K562 (cell line): Measurements from ENCODE around the gene GABARAPL2. TPM values are rescaled to one million over a fixed set of nuclear protein-coding genes. Genes with fewer than 3 reads are reported as not detected.

Experiments used
- ATF7 ChIP-seq: fragments of 450-650 bp; IDR thresholded peaks from 2 replicates; pipeline ENCODE4 v1.7.1; 2014; ENCODE audit warnings: mild to moderate bottlenecking, moderate library complexity
- BRD9 ChIP-seq: fragments of 450-650 bp; IDR thresholded peaks from 2 replicates; pipeline ENCODE4 v1.6.1; 2018; ENCODE audit warnings: low read depth; ENCODE audit not compliant: partially characterized antibody
- CHD4 ChIP-seq: fragments of 200-600 bp; sonication (generic); IDR thresholded peaks from 3 replicates; pipeline ENCODE4 v1.6.1; 2012; ENCODE audit warnings: low read depth, mild to moderate bottlenecking, mixed read lengths, low read length, inconsistent platforms; ENCODE audit not compliant: insufficient read depth, insufficient replicate concordance, poor library complexity, severe bottlenecking
- EZH2 ChIP-seq: IDR thresholded peaks from 2 replicates; pipeline ENCODE4 v1.6.1; 2012; ENCODE audit warnings: low read depth, mild to moderate bottlenecking, inconsistent platforms, low read length, borderline replicate concordance
- KLF1 ChIP-seq: fragments of 450-650 bp; IDR thresholded peaks from 2 replicates; pipeline ENCODE4 v1.6.1; 2016; ENCODE audit warnings: missing genetic modification characterization, missing compliant biosample characterization
- NEUROD1 ChIP-seq: fragments of 150-350 bp; IDR thresholded peaks from 2 replicates; pipeline ENCODE4 v1.6.1; 2014; ENCODE audit warnings: borderline replicate concordance, low read length, low read depth; ENCODE audit not compliant: partially characterized antibody
- NFIC ChIP-seq: fragments of 450-650 bp; IDR thresholded peaks from 2 replicates; pipeline ENCODE4 v1.6.1; 2017; ENCODE audit warnings: mild to moderate bottlenecking, inconsistent platforms
- PHF8 ChIP-seq: fragments of 200-600 bp; sonication (generic); IDR thresholded peaks from 2 replicates; pipeline ENCODE4 v1.6.1; 2012; ENCODE audit warnings: mixed run types, mild to moderate bottlenecking, inconsistent platforms, low read length, moderate library complexity, borderline replicate concordance
- POLR2H ChIP-seq: IDR thresholded peaks from 2 replicates; pipeline ENCODE4 v1.6.1; 2016; ENCODE audit warnings: missing genetic modification characterization, low read depth, mild to moderate bottlenecking, control low read depth, missing compliant biosample characterization, moderate library complexity
- POLR3G ChIP-seq: IDR thresholded peaks from 2 replicates; pipeline ENCODE4 v1.6.1; 2011; ENCODE audit not compliant: insufficient read length, insufficient replicate concordance; ENCODE audit errors: extremely low read depth
- RBM17 ChIP-seq: fragments of 200-400 bp; formaldehyde crosslinking; IDR thresholded peaks from 2 replicates; pipeline ENCODE4 v1.6.1; 2017; ENCODE audit warnings: low read depth, mild to moderate bottlenecking, low read length, borderline replicate concordance
- SNRNP70 ChIP-seq: fragments of 200-400 bp; formaldehyde crosslinking; optimal IDR thresholded peaks from 2 replicates; pipeline ENCODE3; 2017; ENCODE audit warnings: low read depth, low read length
- TAL1 ChIP-seq: fragments of 450-650 bp; IDR thresholded peaks from 2 replicates; pipeline ENCODE4 v1.6.1; 2016; ENCODE audit warnings: mild to moderate bottlenecking
- THRB ChIP-seq: fragments of 450-650 bp; formaldehyde crosslinking; conservative IDR thresholded peaks from 2 replicates; pipeline ENCODE4 v1.4.0; 2022; ENCODE audit warnings: mild to moderate bottlenecking, missing genetic modification characterization
- U2AF1 ChIP-seq: fragments of 200-400 bp; formaldehyde crosslinking; optimal IDR thresholded peaks from 2 replicates; pipeline ENCODE3; 2017; ENCODE audit warnings: mild to moderate bottlenecking, low read depth, low read length, moderate library complexity
- ZNF239 ChIP-seq: fragments of 250-450 bp; sonication (Bioruptor Pico); IDR thresholded peaks from 2 replicates; pipeline ENCODE4 v1.4.0; 2020; ENCODE audit warnings: mild to moderate bottlenecking
- ZNF3 ChIP-seq: fragments of 250-450 bp; sonication (Bioruptor Pico); IDR thresholded peaks from 2 replicates; pipeline ENCODE4 v1.5.0; 2021; ENCODE audit warnings: mild to moderate bottlenecking, moderate library complexity
- ZNF347 ChIP-seq: fragments of 450-650 bp; formaldehyde crosslinking; IDR thresholded peaks from 2 replicates; pipeline ENCODE4 v1.4.0; 2020; ENCODE audit warnings: low read depth, mild to moderate bottlenecking, moderate library complexity
- ZNF583 ChIP-seq: fragments of 250-450 bp; sonication (Bioruptor Pico); IDR thresholded peaks from 2 replicates; pipeline ENCODE4 v1.4.0; 2020
- ZNF668 ChIP-seq: fragments of 250-450 bp; sonication (Bioruptor Pico); IDR thresholded peaks from 2 replicates; pipeline ENCODE4 v1.8.0; 2022; ENCODE audit warnings: mild to moderate bottlenecking, inconsistent platforms
- polyA plus RNA-seq, 8 experiments: library from polyadenylated mRNA; depleted of rRNA in 4 of 8; stranded (reverse) in 5 of 8; unstranded in 3 of 8; fragments of >200 nt; fragmentation: Nextera tagmentation in 2 of 8; fragmentation: Illumina TruSeq in 1 of 8; extraction: Ambion mirVana in 2 of 8; extraction: Trizol in 1 of 8; gene quantifications; 2 replicates each; pipeline versions ENCODE4 v1.2.1 to v1.2.3, GENCODE V29; 2011 to 2014; ENCODE audit warnings: inconsistent platforms in 1 of 8, missing spikeins in 1 of 8
- total RNA-seq, 7 experiments: library from RNA; depleted of rRNA in 6 of 7; stranded (reverse); fragments of >200 nt in 6 of 7; fragmentation: Illumina TruSeq in 2 of 7; extraction: Trizol in 2 of 7; gene quantifications; 2 replicates each; pipeline versions ENCODE4 v1.2.1 to v1.2.3, GENCODE V29; 2011 to 2021; ENCODE audit warnings: low replicate concordance in 1 of 7
- TF ChIP-seq, protein P1 (sequence below): fragments of 250-450 bp; sonication (Bioruptor Pico); IDR thresholded peaks from 2 replicates; pipeline ENCODE4 v1.4.0; 2020
- TF ChIP-seq, protein P2 (sequence below): sonication (generic); formaldehyde crosslinking; IDR thresholded peaks from 2 replicates; pipeline ENCODE4 v1.8.0; 2022; ENCODE audit warnings: mild to moderate bottlenecking, missing genetic modification reagents, borderline replicate concordance

Gene GABARAPL2
- total and polyA plus RNA-seq, 9 of the 15 experiments (the other 6 are each of a cell fraction or from before 2014, with no cell fraction given) = 42.1 to 288 (median 91.8) TPM

- no peak for TF ChIP-seq CHD4
- peak; percentile 80 for TF ChIP-seq NFIC
- no peak for TF ChIP-seq SNRNP70
- TF ChIP-seq ZNF347 (CRISPR knock-in tag) = no peak
- no peak for TF ChIP-seq RBM17
- TF ChIP-seq NEUROD1 = peak; percentile 41
- TF ChIP-seq TAL1 = peak; percentile 93
- TF ChIP-seq, protein P1, sequence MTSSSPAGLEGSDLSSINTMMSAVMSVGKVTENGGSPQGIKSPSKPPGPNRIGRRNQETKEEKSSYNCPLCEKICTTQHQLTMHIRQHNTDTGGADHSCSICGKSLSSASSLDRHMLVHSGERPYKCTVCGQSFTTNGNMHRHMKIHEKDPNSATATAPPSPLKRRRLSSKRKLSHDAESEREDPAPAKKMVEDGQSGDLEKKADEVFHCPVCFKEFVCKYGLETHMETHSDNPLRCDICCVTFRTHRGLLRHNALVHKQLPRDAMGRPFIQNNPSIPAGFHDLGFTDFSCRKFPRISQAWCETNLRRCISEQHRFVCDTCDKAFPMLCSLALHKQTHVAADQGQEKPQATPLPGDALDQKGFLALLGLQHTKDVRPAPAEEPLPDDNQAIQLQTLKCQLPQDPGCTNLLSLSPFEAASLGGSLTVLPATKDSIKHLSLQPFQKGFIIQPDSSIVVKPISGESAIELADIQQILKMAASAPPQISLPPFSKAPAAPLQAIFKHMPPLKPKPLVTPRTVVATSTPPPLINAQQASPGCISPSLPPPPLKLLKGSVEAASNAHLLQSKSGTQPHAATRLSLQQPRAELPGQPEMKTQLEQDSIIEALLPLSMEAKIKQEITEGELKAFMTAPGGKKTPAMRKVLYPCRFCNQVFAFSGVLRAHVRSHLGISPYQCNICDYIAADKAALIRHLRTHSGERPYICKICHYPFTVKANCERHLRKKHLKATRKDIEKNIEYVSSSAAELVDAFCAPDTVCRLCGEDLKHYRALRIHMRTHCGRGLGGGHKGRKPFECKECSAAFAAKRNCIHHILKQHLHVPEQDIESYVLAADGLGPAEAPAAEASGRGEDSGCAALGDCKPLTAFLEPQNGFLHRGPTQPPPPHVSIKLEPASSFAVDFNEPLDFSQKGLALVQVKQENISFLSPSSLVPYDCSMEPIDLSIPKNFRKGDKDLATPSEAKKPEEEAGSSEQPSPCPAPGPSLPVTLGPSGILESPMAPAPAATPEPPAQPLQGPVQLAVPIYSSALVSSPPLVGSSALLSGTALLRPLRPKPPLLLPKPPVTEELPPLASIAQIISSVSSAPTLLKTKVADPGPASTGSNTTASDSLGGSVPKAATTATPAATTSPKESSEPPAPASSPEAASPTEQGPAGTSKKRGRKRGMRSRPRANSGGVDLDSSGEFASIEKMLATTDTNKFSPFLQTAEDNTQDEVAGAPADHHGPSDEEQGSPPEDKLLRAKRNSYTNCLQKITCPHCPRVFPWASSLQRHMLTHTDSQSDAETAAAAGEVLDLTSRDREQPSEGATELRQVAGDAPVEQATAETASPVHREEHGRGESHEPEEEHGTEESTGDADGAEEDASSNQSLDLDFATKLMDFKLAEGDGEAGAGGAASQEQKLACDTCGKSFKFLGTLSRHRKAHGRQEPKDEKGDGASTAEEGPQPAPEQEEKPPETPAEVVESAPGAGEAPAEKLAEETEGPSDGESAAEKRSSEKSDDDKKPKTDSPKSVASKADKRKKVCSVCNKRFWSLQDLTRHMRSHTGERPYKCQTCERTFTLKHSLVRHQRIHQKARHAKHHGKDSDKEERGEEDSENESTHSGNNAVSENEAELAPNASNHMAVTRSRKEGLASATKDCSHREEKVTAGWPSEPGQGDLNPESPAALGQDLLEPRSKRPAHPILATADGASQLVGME = no peak
- no peak for TF ChIP-seq U2AF1
- TF ChIP-seq THRB = no peak
- no peak for TF ChIP-seq POLR2H (tag)
- TF ChIP-seq, protein P2, sequence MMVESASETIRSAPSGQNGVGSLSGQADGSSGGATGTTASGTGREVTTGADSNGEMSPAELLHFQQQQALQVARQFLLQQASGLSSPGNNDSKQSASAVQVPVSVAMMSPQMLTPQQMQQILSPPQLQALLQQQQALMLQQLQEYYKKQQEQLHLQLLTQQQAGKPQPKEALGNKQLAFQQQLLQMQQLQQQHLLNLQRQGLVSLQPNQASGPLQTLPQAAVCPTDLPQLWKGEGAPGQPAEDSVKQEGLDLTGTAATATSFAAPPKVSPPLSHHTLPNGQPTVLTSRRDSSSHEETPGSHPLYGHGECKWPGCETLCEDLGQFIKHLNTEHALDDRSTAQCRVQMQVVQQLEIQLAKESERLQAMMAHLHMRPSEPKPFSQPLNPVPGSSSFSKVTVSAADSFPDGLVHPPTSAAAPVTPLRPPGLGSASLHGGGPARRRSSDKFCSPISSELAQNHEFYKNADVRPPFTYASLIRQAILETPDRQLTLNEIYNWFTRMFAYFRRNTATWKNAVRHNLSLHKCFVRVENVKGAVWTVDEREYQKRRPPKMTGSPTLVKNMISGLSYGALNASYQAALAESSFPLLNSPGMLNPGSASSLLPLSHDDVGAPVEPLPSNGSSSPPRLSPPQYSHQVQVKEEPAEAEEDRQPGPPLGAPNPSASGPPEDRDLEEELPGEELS (CRISPR knock-in tag) = no peak
- TF ChIP-seq ZNF239 (CRISPR knock-in tag) = peak; percentile 44; the same call in 1 of the 2 replicates
- TF ChIP-seq KLF1 = no peak
- TF ChIP-seq ZNF583 = no peak
- no peak for TF ChIP-seq ZNF3 (CRISPR knock-in tag)
- no peak for TF ChIP-seq ZNF668
- no peak for TF ChIP-seq EZH2
- no peak for TF ChIP-seq PHF8
- TF ChIP-seq ATF7 = peak; percentile 51; the same call in 1 of the 2 replicates
- TF ChIP-seq POLR3G = no peak
- peak; percentile 55 for TF ChIP-seq BRD9
Observed at GRCh38 chr16:75621170-75621477, 54.9 kb downstream of the GABARAPL2 start (continued).
